Common myeloid progenitor, CD34-positive (primary cell): ENCODE measurements around the gene SUSD6.

Experiments used
- CTCF ChIA-PET: fragments of 350-600 bp; sonication (Branson Sonifier 250); formaldehyde crosslinking; loops from one replicate; lab custom pipeline; 2021; ENCODE audit warnings: antibody characterized with exemption; lab: Charles Lee
- POLR2A ChIA-PET: fragments of 350-600 bp; sonication (Branson Sonifier 250); formaldehyde crosslinking; loops from one replicate; lab custom pipeline; 2021; ENCODE audit warnings: antibody characterized with exemption; lab: Charles Lee
- DNase-seq, 3 donors: peaks; one replicate each; pipeline versions ENCODE4 v3.0.0 to v3.0.0-alpha.2; 2013
- H3K27ac ChIP-seq, 2 experiments: 1 replicate in 1 of 2; 2 replicates in 1 of 2; pipeline ENCODE4 v1.7.0; 2013; ENCODE audit warnings: inconsistent platforms in 2 of 2, low read length in 2 of 2, mild to moderate bottlenecking in 2 of 2, low read depth in 1 of 2, moderate library complexity in 1 of 2; ENCODE audit not compliant: severe bottlenecking in 2 of 2, insufficient read depth in 1 of 2, poor library complexity in 1 of 2
- H3K27me3 ChIP-seq, 5 experiments: replicated peaks in 2 of 5; 1 replicate in 3 of 5; 2 replicates in 2 of 5; pipeline versions ENCODE4 v1.6.1 to v1.7.0; 2013; ENCODE audit warnings: low read length in 4 of 5, mild to moderate bottlenecking in 2 of 5, moderate library complexity in 2 of 5, inconsistent platforms in 1 of 5; ENCODE audit not compliant: insufficient read depth in 5 of 5, control insufficient read depth in 4 of 5
- H3K36me3 ChIP-seq, 4 experiments: 1 replicate in 2 of 4; 2 replicates in 2 of 4; pipeline versions ENCODE4 v1.6.1 to v1.7.0; 2013; ENCODE audit warnings: low read length in 3 of 4, control low read depth in 1 of 4, mild to moderate bottlenecking in 1 of 4; ENCODE audit not compliant: control insufficient read depth in 4 of 4, insufficient read depth in 4 of 4
- H3K4me1 ChIP-seq, 4 experiments: 1 replicate in 3 of 4; 2 replicates in 1 of 4; pipeline versions ENCODE4 v1.6.1 to v1.7.1; 2013; ENCODE audit warnings: low read length in 3 of 4, mild to moderate bottlenecking in 3 of 4, control low read depth in 1 of 4, inconsistent platforms in 1 of 4, moderate library complexity in 1 of 4; ENCODE audit not compliant: control insufficient read depth in 4 of 4, insufficient read depth in 4 of 4; ENCODE audit errors: control extremely low read depth in 1 of 4
- H3K4me3 ChIP-seq, 7 experiments: 1 replicate in 4 of 7; 2 replicates in 3 of 7; pipeline versions ENCODE4 v1.5.1 to v1.7.0; 2013; ENCODE audit warnings: mild to moderate bottlenecking in 7 of 7, low read length in 6 of 7, moderate library complexity in 6 of 7, inconsistent platforms in 2 of 7, low read depth in 2 of 7, control low read depth in 1 of 7; ENCODE audit not compliant: insufficient read depth in 4 of 7, control insufficient read depth in 1 of 7; ENCODE audit errors: extremely low read depth in 1 of 7
- H3K9me3 ChIP-seq, 5 experiments: 1 replicate in 4 of 5; 2 replicates in 1 of 5; pipeline versions ENCODE4 v1.6.1 to v1.7.1; 2013; ENCODE audit warnings: low read length in 4 of 5, mild to moderate bottlenecking in 2 of 5, inconsistent platforms in 1 of 5, low read depth in 1 of 5, moderate library complexity in 1 of 5; ENCODE audit not compliant: control insufficient read depth in 4 of 5, insufficient read depth in 2 of 5; ENCODE audit errors: control extremely low read depth in 1 of 5
- WGBS: methylation state at CpG from one replicate; pipeline ENCODE4 v1.1.5; 2013; ENCODE audit not compliant: insufficient coverage; 5-methylcytosine and 5-hydroxymethylcytosine counted together

Gene SUSD6

DNA sequence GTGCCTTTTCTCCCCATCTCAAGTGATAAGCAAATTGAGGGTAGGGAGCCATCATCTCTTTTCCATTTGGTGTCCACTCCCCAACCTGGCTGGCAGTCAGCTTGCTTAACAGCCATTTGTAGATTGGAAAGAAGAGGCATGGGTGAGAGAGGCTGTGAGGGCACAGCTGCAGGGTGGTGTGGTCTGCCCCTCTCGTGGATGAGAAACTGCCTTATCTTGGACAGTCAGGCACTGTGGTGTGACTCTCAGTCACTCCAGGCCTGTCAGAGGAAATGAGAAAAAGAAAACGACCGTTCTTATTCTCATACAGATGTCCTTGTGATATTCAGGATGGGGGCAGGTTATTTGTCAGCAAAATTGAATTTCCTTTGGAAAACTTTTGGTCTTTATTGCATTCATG, 90.5 kb downstream of the SUSD6 start:
- H3K27ac ChIP-seq: peak overlapping the region; percentile 71 to 90
- H3K9me3 ChIP-seq: no peaks in the 10 kb centered on the region
- H3K4me1 ChIP-seq: peaks cover 40 to 95% (median 85%) of the 10 kb centered on the region in 4 experiments
- ChIA-PET POLR2A (interaction anchor here (0.5 to 0.7 kb wide), 3 partner anchors 29 to 75 kb away, joined by 3 to 4 read pairs (median 3); no protein-coding TSS in a partner anchor), CTCF (interaction anchor here (0.8 to 2.1 kb wide), 9 partner anchors 9 to 115 kb away, joined by 3 to 9 read pairs (median 3); no protein-coding TSS in a partner anchor)
- H3K27me3 ChIP-seq: no peaks in the 10 kb centered on the region
- peak; percentile 87 to 99 (median 96) for DNase-seq
- WGBS: 0% methylated on average over 2 of the region's 3 CpGs
- peak overlapping the region in 5 of 7 experiments; percentile 8 to 56 (median 33) for H3K4me3 ChIP-seq
- H3K36me3 ChIP-seq: peaks cover 0 to 19% (median 7%) of the 10 kb centered on the region in 4 experiments

DNA sequence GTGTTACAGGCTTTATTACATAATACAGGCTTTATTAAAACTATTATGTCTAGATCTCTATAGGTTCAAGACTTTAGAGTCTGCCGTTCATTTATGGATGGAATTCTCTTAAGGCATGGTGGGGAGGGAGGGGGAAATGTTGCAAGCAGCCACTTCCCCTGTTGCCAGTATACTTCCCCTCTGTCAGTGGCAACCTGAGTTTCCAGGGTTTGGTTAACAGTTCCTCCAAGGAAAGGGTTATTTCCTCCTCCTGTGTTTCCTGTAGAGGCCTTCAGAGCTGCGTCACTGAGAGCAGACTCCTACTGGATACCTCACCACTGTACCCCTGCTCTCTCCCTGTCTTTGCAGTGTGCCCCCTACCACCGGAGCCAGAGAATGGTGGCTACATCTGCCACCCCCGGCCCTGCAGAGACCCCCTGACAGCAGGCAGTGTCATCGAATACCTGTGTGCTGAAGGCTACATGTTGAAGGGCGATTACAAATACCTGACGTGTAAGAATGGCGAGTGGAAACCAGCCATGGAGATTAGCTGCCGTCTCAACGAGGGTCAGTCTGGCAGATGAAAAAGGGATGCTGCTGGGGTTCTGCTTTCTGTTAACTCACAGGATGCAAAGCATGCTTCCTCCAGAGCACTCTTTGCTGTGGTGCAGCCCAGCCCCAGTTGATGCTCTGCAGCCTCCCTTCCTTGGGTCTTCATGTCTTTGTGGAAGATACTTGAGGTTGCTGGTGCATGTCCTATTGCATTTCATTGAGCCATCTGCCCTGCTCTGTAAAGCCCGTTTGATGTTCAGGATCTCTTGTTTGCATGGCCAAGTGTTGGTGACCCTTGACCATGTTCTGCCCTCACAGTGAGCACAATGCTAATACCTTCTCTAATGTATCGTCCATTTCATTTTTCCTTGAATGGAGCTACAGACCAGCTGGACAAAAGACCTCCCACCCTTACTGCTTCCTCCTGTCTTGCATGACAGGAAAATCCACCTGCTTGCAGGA, 91.9 kb downstream of the SUSD6 start:
- DNase-seq: peak; percentile 69 to 84 (median 79)
- Histone ChIP-seq H3K9me3 (no peaks in the 10 kb centered on the region), H3K4me3 (peak overlapping the region in 4 of 7 experiments; percentile 23 to 56 (median 38)), H3K27ac (peak overlapping the region; percentile 71 to 90), H3K4me1 (peaks cover 37 to 87% (median 75%) of the 10 kb centered on the region in 4 experiments), H3K27me3 (no peaks in the 10 kb centered on the region), H3K36me3 (peaks cover 0 to 25% (median 10%) of the 10 kb centered on the region in 4 experiments)
- 28% methylated on average over 10 of the region's 12 CpGs for WGBS
- POLR2A ChIA-PET: interaction anchor here (1.0 kb wide), 1 partner anchor 92 kb away, joined by 3 read pairs; the partner anchor contains the start of gene SUSD6
- CTCF ChIA-PET: interaction anchor here (0.7 to 3.6 kb wide), 10 partner anchors 11 to 97 kb away, joined by 3 to 11 read pairs (median 4); no protein-coding TSS in a partner anchor

DNA sequence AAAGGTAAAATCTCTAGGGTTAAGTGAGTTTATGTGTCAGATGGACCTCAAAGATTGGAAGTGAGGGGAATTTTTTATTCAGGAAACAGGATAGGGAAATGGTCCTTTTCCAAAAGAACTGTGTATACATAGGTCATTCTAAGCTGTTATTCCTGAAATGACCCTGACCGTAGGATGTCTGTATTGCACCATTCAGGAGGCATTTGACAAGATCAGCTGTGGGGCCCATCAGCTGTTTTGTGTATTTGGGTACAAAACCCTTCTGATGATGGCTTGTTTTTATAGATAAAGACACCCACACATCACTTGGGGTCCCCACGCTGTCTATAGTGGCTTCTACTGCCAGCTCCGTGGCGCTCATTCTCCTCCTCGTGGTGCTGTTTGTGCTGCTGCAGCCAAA, 92.9 kb downstream of the SUSD6 start:
- ChIA-PET POLR2A (interaction anchor here (0.5 kb wide), 1 partner anchor 37 kb away, joined by 3 read pairs; no protein-coding TSS in a partner anchor), CTCF (interaction anchor here (0.7 to 3.6 kb wide), 10 partner anchors 9 to 98 kb away, joined by 3 to 11 read pairs (median 5); no protein-coding TSS in a partner anchor)
- no peak for DNase-seq
- Histone ChIP-seq H3K4me1 (peaks cover 37 to 81% (median 68%) of the 10 kb centered on the region in 4 experiments), H3K27ac (peak overlapping the region in 1 of 2 experiments; percentile 47), H3K36me3 (peaks cover under 1 to 34% (median 19%) of the 10 kb centered on the region in 4 experiments), H3K9me3 (no peaks in the 10 kb centered on the region), H3K4me3 (no peak overlapping the region), H3K27me3 (no peaks in the 10 kb centered on the region)
- 98% methylated on average over 5 of the region's 5 CpGs for WGBS

DNA sequence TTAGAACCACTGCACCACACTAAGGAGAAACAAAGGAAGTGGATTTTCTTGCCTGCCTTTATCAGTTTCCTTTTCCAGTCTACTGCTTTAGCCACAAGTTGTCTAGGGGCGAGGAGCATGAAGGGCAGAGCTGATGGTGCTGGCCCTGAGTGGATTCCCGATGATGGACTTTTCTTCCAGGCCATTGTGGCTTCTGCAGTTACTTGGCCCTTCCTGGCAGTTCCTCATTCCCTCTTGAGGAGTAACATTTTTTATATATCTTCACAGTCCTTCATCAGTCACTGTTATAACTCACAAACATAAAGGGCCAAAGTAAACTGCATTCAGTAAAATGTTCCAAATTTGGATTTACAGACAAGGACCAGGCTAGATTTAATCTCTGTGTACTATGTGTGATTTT, 94.3 kb downstream of the SUSD6 start:
- ChIA-PET CTCF (interaction anchor here (0.6 to 3.6 kb wide), 9 partner anchors 9 to 120 kb away, joined by 3 to 11 read pairs (median 5); partner anchors contain the start of gene SUSD6), POLR2A (no interaction called here)
- H3K27me3 ChIP-seq: no peaks in the 10 kb centered on the region
- no peak overlapping the region for H3K4me3 ChIP-seq
- H3K27ac ChIP-seq: no peak overlapping the region
- H3K9me3 ChIP-seq: no peaks in the 10 kb centered on the region
- peaks cover 4 to 40% (median 28%) of the 10 kb centered on the region in 4 experiments for H3K36me3 ChIP-seq
- WGBS: 0% methylated on average over 2 of the region's 2 CpGs
- H3K4me1 ChIP-seq: peaks cover 31 to 76% (median 62%) of the 10 kb centered on the region in 4 experiments
- DNase-seq: no peak

DNA sequence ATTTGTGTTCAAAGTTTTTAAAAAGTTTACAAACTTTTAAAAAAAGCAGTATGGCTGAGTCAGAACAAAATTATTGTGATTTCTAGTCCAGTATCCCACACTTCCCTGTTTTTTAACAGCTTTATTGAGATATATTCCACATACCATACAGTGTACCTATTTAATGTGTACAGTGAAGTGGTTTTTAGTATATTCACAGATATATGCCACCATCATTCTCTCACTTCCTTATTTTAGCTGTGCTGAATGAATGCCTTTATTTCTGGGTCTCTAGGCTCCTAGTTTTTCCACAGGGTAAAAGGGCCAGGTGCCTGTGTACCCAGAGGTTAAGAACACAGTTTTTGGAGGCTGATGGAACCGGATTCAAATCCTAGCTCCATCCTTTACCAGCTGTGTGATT, 96.7 kb downstream of the SUSD6 start:
- H3K4me3 ChIP-seq: no peak overlapping the region
- H3K4me1 ChIP-seq: peaks cover 14 to 76% (median 63%) of the 10 kb centered on the region in 4 experiments
- POLR2A ChIA-PET: no interaction called here
- CTCF ChIA-PET: interaction anchor here (0.8 to 3.9 kb wide), 4 partner anchors 9 to 105 kb away, joined by 3 to 11 read pairs (median 4); no protein-coding TSS in a partner anchor
- H3K36me3 ChIP-seq: peaks cover 6 to 59% (median 34%) of the 10 kb centered on the region in 4 experiments
- H3K9me3 ChIP-seq: no peaks in the 10 kb centered on the region
- H3K27ac ChIP-seq: no peak overlapping the region
- no peaks in the 10 kb centered on the region for H3K27me3 ChIP-seq
- WGBS: no CpG with 5 or more reads among the region's 1 CpG
- no peak for DNase-seq

DNA sequence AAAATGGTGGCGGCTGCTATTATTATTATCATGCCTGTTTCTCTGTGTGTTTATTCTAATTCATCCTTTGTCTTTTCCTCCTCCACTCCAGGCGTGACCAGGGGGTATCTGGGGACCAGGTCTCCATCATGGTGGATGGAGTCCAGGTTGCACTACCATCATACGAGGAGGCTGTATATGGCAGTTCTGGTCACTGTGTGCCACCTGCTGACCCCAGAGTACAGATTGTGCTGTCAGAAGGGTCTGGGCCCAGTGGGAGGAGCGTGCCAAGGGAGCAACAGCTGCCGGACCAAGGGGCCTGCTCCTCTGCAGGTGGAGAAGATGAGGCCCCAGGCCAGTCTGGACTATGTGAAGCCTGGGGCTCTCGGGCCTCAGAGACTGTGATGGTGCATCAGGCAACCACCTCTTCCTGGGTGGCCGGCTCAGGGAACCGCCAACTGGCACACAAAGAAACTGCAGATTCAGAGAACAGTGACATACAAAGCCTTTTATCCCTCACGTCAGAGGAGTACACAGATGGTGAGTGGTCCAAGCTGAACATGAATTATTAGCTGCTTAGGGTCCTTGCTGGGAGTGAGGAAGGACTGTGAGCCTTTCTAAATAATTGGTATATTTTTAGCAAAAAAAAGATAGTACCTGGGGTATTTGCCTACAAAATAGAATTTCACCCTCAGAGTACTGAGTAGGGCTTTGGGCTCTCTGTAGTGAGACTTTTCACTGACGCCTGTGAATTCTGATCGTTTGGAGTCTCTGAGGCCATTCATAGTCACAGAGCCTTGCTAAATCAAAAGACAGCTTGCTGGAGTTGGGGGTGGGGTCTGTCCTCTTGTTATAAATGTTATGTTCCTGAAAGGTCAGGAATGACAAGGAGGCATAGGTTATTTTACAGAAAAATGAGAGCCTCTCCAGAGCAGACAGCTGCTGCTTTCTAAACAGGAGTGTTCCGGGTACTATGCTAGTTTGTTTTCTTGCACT, 97.5 kb downstream of the SUSD6 start:
- 96% methylated on average over 11 of the region's 12 CpGs for WGBS
- peaks cover 9 to 75% (median 60%) of the 10 kb centered on the region in 4 experiments for H3K4me1 ChIP-seq
- CTCF ChIA-PET: interaction anchor here (0.8 to 3.9 kb wide), 12 partner anchors 10 to 124 kb away, joined by 3 to 21 read pairs (median 7); no protein-coding TSS in a partner anchor
- no peaks in the 10 kb centered on the region for H3K9me3 ChIP-seq
- H3K27ac ChIP-seq: no peak overlapping the region
- H3K36me3 ChIP-seq: peaks cover 6 to 62% (median 39%) of the 10 kb centered on the region in 4 experiments
- no peaks in the 10 kb centered on the region for H3K27me3 ChIP-seq
- DNase-seq: no peak
- H3K4me3 ChIP-seq: no peak overlapping the region
- POLR2A ChIA-PET: no interaction called here
